Prostate gland (tissue), 2 donors: Measurements from ENCODE around the gene RTN4RL2.

ENCODE experiments used
- CTCF ChIP-seq, 4 experiments: fragments of 200-600 bp in 2 of 4; fragments of 450-650 bp in 2 of 4; sonication (generic) in 2 of 4; IDR thresholded peaks; 1 replicate in 3 of 4; 2 replicates in 1 of 4; pipeline ENCODE4 v1.5.1; 2016 to 2019; ENCODE audit warnings: antibody characterized with exemption in 4 of 4, mild to moderate bottlenecking in 2 of 4, moderate library complexity in 2 of 4
- POLR2A ChIP-seq: fragments of 450-650 bp; IDR thresholded peaks from one replicate; pipeline ENCODE4 v1.6.1; 2016; ENCODE audit warnings: antibody characterized with exemption, mild to moderate bottlenecking
- POLR2AphosphoS5 ChIP-seq: sonication (generic); formaldehyde crosslinking; IDR thresholded peaks from one replicate; pipeline ENCODE4 v1.6.1; 2017; ENCODE audit warnings: antibody characterized with exemption

- TF ChIP-seq POLR2A (no peak), CTCF (IDR thresholded peaks at IDR 0.05) (no peak), POLR2AphosphoS5 (no peak)
These were observed 52.5 kb downstream of the RTN4RL2 start for GRCh38 chr11:57512646-57513451.
